GM18517 (cell line): Measurements from ENCODE around the gene WASHC3.
"Not testable (repeated sequence)": the region's sequence is repeated elsewhere in the genome, so short reads cannot be mapped to it uniquely, and the experiment has no call there.

Source experiments
- ATAC-seq: cut with Tn5 transposase; IDR thresholded peaks from one replicate; pipeline ENCODE4 v1.9.1; 2021; ENCODE audit warnings: mild to moderate bottlenecking, moderate library complexity; ENCODE audit not compliant: unreplicated experiment

WASHC3 gene

GRCh38 chr12:102061560-102062418 is at the start of gene WASHC3:
Gene WASHC3, minus strand, starts transcription at chr12:102061991. Its CDS starts 29 bp downstream, at chr12:102061962.
- peak; percentile 94 for ATAC-seq

- no peak for ATAC-seq
Observed at GRCh38 chr12:102110782-102111181, 49.0 kb upstream of the WASHC3 start.

GRCh38 chr12:102107970-102108369 is 46.2 kb upstream of the WASHC3 start:
- no peak for ATAC-seq

GRCh38 chr12:102106905-102107304 is 45.1 kb upstream of the WASHC3 start:
- ATAC-seq, result no peak

- no peak for ATAC-seq
Observed at GRCh38 chr12:102096855-102097254, 35.1 kb upstream of the WASHC3 start.

- peak; percentile 60 for ATAC-seq
Observed at GRCh38 chr12:102095677-102096263, 34.0 kb upstream of the WASHC3 start.

- ATAC-seq, result no peak
Observed at GRCh38 chr12:102093319-102093718, 31.5 kb upstream of the WASHC3 start.

- ATAC-seq, result not testable (repeated sequence)
Observed at GRCh38 chr12:102089228-102089835, 27.5 kb upstream of the WASHC3 start.

- ATAC-seq, result no peak
Observed at GRCh38 chr12:102080842-102081241, 19.1 kb upstream of the WASHC3 start.

- ATAC-seq, result not testable (repeated sequence)
Observed at GRCh38 chr12:102072092-102072491, 10.3 kb upstream of the WASHC3 start.

GRCh38 chr12:102069707-102070106 is 7.9 kb upstream of the WASHC3 start:
- no peak for ATAC-seq

GRCh38 chr12:102067574-102068258 is 5.9 kb upstream of the WASHC3 start:
- ATAC-seq, result no peak

GRCh38 chr12:102064476-102064875 is 2.7 kb upstream of the WASHC3 start:
- no peak for ATAC-seq

- ATAC-seq, result no peak
Observed at GRCh38 chr12:102063069-102063468, 1.3 kb upstream of the WASHC3 start.

GRCh38 chr12:102062419-102062806 is 622 bp upstream of the WASHC3 start:
- no peak for ATAC-seq

- ATAC-seq, result peak; percentile 40
Observed at GRCh38 chr12:102061096-102061559, 663 bp downstream of the WASHC3 start.

- ATAC-seq, result no peak
Observed at GRCh38 chr12:102059343-102059742, 2.4 kb downstream of the WASHC3 start.

- no peak for ATAC-seq
Observed at GRCh38 chr12:102054345-102054744, 7.4 kb downstream of the WASHC3 start.

- ATAC-seq, result no peak
Observed at GRCh38 chr12:102053062-102053349, 8.8 kb downstream of the WASHC3 start.

GRCh38 chr12:102052192-102053061 is 9.4 kb downstream of the WASHC3 start:
- ATAC-seq, result no peak
